Stimulated activated CD4-positive, alpha-beta T cell treated with anti-CD3 and anti-CD28 coated beads, Interleukin-1b, Interleukin-23, amount 100 ng/mL, for 24 hours (primary cell): ENCODE data around the gene SPATS1.

Experiments used
- DNase-seq, 4 experiments: peaks; one replicate each; pipeline ENCODE4 v3.0.0-alpha.2; 2020; ENCODE audit warnings: low read depth in 4 of 4, low spot score in 1 of 4

Gene SPATS1, protein sequence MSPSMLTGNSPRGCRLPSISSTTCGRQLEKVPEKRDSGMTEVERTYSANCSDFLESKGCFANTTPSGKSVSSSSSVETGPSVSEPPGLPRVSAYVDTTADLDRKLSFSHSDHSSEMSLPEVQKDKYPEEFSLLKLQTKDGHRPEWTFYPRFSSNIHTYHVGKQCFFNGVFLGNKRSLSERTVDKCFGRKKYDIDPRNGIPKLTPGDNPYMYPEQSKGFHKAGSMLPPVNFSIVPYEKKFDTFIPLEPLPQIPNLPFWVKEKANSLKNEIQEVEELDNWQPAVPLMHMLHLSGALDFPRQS

DNA sequence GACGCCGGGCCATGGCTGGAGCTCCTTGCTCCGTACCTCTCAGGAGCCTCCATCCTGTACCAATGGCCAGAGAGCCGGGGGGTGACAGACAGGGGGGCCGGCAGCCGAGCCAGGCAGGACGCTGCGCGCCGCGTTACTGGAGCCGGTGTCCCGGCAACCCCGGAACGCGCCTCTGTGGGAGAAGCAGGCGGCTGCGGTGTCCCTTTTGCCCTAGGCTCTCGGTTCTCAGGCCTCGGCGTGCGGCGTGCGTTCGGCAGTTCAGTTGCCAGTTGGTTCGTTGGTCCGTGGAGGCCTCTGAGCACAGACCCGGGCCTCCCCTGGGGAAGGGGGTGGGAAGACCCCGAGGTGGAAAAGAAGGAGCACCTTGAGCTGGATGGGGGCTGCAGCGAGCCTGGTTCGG, at the start of gene SPATS1:
TSS of gene SPATS1 (plus strand) at position 162 of the 400 bp plus-strand sequence. CDS start 446 bp downstream, outside the sequence.
- DNase-seq: no peak

DNA sequence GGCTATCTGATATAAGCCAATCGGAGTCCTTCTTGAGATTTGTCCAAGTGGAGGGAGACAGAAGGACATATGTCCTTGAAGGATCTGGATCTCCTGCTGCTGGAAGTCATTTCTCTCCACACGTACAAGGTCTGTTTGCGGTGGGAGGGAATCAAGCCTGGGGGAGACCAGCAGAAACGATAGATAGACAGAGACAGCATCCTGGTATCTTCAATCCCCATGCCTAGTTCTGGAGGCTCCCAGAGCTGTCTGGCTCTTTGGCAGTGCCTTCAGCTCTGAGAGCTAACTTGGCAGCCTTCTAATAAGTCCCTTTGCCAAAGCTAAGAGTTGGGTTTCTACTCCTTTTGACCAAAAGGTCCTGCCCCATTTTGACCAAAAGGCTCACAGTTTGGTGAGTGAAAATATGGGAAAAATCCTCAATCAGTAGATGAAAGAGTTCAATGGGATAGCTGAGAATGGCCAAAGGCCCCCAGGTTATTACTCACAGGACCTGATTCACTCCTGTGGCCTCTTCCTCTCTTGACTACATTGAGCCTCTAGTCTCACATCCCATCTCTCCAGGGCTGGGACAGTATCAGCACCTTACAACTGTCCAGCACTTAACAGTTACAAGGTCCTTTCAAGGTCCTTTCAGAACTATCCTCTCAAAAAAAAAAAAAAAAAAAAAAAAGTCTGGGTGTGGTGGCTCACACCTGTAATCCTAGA, 49.6 kb upstream of the SPATS1 start:
- DNase-seq: no peak

DNA sequence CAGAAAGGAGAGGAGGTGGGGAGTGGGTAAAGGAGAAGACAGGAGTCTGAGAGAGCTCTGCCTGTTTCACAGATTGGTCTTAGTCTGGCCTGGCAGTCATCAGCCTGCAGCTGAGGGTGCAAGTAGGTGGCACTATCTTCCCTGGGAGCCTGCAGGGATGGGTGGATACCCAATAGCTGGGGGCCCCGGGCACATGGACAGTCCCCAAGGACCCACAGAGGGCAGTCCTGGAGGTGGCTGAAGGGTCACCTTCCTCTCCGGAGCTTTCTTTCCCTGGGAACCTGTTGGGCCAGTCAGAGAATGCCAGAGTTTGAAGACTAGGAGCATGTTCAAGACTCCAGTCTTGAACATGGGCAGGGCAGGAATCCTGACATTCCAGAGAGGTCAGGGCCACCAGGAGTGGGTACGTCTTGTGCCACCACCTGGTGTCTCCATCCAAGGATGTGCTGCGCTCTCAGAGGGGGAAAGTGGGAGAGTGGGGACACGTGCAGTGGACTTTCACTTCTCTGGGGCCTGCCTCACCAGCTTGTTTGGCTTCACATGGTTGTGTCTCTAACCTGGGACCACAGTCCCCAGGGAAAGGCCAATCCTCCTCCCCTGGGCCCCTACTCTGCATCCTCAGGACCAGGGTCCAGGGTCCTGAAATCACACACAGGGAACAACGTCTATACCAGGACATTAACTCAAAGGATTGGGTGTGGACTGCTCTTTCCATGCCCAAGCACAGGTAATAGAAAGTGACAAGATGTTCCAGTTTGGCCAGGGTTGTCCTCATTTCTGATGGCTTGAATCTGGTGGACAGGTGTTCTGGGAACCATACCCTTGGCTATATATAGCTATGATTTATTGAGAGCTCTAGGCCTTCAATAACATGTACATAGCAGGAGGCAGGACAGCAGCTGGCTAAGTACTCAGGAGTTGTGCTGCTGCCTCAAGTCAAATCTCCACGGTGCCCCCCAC, 47.3 kb upstream of the SPATS1 start:
- no peak for DNase-seq

DNA sequence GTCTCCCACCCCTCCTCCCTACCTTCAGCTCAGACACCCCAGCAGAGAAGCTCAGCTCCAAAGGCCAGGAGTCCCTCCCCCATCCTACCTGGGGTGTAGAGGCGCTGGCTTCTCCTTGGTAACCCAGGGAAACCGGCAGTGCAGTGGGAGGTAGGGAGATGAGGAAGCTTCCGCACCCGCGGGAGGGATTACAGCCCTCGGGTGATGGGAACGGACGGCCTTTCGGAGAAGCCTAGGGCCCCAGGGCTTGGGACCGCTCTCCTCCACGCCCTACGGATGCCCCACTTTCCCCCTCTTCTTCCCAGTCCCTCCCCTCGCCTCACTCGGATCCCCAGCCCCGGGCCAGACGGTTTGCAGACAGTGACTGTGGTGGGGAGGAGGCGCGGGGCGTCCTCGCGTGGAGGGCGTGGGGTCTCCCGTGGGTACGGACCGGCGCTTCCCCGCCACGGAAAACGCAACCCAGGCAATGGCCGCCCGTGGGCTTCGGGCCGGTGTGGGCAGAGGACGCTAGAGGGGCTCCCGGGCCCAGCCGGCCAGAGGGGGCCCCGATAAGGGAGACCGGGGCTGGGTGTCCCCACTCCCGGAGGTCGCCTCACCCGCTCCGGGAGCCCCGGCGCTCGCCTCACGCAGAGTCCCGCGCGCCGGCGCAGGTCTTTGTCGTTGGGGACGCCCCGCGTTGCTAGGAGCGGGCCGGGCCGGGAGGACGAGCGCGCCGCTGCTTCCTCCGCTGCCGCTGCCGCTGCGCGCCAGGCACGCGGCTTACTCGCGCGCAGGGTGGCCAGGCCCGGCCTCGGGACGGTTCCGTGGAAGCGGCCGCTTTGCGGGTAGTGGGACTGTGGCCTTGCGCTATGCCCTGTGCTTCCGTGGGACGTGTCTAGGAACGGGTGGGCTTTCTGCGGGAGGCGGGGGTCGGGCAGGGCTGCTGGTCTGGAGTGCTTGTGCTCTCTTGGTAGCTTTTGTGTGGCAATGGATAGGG, 45.1 kb upstream of the SPATS1 start:
- peak; percentile 25 to 57 (median 42) for DNase-seq

DNA sequence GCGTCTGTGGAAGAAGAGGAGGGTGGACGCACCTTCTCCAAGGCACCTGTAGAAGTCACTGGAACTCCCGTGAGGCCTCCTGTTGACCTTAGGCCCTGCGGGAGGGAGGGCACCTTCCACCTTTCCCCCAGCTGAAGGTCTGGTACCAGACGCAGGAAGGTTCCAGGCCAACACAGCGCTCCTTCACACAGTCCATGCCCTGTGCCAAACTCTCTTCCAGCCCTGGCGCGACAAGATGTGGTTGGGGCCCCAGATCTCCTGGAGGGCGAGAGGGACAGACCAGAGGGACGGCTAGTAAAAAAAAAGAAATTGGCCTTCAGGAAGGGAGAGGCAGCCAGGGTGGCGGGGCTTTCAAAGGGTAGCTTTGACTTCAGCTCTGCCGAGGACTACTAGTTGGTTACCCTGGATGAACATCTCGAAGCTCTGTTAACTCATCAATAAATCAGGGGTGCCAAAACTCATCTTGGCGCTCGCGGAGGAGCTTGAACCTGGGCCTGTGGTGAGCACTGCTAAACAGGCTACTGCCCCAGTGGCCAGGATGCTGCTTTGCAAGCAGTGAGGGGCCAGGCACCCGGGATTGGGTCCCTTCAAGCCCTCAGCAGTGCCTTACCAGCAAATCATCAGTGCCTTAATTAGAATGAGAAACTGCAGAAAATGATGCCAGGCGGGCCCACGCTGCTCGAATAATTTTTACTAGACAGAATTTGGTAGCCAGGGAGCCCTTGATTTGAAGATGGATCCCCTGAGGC, 44.2 kb upstream of the SPATS1 start:
- DNase-seq: no peak

DNA sequence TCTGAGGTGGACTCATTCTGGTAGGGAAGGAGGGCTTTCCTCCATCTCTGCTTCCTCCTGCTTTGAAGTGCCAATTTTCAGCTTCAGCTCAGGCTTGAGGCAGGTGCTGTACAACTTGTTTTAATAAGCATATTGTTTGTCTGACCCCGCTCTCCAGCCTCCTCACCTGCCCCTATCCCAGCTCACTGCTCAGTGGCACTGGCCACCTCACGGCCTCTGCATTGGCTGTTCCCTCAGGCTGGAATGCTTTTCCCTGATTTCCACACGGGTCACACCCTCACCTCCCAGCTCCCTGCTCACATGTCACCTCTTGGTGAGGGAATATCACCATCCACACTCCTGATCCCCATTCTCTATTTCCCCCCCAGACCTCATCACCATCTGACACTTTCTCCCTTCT, 43.6 kb upstream of the SPATS1 start:
- DNase-seq: no peak

DNA sequence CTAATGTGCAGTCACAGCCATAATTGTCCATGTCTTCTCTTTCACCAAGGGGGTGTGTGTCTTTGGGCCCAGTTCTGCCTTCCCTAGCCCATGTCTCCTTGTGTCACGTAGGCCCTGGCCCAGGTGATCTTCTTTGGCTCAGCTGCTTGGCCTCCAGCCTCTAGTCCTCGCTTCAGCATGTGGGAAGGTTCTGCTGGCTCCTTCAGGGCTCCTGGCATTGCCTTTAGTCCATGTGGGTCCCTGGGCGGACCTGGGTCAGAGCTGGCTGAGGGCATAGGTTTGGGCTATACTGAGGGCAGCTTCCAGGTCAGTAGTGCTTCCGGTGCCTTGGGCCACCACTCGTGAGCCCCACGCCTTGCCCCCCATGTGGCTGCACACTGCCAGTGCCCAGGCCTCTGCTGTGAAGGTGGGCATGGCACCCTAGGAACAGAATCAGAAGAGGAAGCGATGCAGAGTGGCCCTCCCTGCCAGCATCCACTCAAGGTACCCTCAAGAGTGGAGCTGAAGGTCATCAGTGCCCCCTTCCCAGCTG, 42.1 kb upstream of the SPATS1 start:
- no peak for DNase-seq

DNA sequence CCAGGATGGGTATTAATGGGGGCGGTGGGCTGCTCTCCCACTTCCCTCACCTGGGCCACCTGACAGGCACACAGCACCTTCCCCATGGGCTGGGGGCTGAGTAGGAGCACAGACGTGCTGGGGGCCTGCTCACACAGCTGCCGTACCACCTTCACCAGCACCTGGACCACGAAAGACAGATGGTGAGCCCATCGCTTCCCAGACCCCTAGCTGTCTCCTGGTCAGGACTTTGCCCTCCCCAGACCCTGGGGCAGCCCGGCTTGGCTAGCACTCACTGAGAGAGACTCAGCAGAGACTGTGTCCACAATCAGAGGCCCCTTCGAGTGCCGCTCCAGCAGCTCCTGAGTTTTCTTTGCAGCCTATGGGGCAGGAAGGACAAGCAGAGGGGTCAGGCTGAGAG, 41.3 kb upstream of the SPATS1 start:
- no peak for DNase-seq

DNA sequence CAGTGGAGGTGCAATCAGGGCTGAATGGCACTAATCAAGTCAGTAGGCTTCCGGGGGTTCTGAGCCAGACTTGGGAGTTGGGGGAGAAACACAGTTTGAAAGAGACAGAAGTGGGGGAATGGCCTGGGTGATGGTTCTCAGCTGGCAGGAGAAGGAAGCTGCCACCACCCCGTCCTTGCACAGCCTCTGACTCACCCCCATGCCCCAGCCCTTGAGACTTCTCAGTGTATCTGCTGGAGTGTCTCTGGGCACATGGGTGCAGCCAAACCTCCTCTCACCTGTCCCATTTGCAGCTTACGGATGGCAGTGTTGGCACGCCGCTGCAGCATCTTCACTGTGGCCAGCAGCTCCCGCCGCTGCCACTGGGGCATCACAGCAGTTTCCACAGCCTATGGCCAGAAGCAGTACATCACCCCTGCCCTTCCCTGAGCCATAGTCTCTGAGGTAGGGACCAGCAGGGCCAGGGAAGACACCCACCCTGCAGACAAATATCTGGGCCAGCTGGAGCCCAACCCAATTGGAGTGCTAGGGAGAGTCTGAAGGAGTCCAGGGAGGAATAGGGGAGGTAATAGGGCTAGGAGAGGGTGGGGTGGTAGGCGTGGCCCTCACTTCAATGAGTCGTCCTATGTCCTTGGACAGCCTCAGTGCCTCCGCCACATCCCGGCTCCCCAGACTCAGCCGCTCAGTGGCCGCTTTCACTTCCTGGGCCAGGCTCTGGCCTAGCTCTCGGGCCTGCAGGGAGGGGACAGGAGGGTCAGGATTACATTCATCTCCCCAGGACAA, 40.5 kb upstream of the SPATS1 start:
- no peak for DNase-seq

DNA sequence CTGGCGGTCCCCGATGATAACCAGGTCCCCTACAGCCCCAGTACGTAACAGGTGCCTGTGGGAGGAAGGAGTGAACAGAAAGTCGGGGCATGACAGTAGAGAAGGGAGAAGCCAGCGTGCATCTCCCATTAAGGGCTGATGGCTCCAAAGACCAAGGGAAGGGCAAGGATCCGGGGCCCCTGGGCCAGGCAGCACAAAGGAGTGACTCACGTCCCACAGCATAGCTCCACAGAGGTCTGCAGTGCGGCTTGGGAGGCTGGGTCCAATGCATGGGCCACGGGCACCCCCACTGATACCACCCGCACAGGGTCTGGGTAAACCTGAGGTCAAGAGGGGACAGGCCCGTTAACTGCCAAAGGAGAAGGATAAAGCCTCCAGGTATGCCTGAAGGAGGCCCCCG, 39.6 kb upstream of the SPATS1 start:
- no peak for DNase-seq

DNA sequence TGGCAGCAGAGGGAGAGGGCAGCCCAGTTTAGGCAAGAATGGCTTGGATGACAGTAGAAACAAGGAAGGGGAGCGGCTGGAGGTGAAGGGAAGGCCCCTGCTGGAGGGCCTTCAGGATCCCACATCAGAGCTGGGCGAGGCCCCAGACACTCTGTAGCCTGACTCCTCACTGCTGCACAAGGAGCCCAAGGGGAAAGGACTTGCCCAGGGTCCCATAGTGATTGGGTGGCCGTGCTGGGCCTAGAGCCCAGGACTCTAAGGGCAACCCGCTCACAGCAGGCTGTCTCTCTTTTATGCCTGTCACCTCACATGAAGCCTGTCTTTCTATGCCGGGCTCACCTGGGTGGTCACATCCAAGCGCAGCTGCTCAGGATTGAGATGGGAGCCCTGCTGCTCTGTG, 38.6 kb upstream of the SPATS1 start:
- DNase-seq: no peak

DNA sequence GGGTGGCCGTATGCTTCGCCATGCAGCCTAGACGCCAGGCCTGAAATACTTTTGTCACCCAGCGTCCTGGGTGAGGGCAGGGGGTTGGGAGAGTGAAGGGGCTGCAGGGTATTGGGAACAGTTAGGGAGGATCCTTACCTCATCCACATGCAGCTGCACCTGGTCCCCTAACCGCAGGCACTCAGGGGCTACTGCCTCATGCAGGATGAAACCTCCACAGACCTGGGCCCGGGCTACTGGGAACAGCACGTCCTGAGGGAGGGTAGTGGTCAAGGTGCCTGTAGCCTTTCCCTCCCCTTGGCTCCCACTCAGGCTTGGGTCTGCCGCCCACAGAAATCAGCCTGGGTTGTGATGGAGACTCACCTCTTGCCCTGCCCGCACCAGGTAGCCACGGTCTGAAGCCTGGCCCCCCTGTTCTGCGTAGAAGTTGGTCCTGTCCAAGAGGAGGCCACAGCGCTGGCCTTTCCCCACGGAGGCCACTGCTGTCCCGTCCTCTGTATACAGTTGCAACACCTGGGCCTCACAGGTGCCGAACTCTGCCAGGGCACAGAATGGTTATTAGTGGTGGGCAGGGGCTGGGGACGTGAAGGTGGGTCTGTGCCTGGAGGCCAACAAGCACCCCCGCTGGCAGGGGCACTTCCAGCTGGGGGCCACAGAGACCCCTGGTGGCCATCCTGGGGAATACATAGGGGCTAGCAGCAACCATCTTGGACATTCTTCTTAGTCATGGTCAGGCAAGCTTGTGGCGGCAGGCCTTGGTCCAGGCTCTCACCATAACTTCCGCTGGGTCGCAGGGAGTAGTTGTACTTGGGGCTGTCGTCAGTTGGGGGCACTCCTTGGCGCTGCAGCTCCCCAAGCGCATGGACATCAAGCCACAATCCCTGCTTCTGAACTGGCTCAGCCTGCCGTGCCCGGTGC, 37.9 kb upstream of the SPATS1 start:
- no peak for DNase-seq

DNA sequence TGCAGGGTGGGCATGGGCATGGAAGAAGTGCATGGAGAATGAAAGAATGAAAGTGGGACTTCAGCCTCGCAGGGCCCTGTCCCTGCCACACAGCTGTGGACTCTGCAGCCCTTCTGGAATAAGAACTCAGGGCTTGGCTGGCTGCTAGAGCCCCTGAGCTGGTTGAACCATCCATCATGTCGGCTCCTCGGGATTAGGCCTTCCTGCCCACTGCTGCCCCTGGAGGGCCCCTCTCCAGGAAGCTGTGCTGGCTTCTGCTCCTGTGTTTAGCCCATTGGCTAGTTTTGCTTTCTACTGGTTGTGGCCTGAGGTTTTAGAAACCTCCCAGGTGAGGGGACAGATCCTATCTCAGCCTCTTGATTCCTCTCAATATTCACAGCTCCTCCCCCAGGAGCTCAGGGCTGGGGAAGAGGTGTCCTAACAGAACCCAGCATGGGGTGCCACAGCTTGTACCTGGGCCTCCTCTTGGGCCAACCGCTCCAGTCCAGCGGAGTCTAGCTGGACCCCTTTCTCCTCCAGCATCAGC, 37.2 kb upstream of the SPATS1 start:
- DNase-seq: no peak

DNA sequence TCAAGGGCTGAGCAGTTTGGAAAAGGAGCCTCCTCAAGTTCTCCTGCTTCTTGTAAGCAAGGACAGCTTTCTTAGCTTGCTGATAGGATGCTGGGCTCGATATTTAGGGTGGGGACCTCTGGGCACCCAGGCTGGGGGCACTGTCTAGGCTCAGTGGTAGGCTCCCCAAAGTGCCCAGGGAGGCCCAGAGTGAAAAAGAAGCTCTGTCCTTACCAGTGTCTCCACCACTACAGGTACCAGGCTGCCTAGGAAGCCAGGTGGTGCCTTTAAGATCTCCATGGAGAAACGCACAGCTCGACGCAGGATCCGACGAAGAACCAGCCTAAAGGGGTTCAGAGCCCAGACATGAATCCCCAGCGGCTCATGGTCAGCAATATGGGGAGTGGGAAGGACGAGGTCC, 35.7 kb upstream of the SPATS1 start:
- no peak for DNase-seq

DNA sequence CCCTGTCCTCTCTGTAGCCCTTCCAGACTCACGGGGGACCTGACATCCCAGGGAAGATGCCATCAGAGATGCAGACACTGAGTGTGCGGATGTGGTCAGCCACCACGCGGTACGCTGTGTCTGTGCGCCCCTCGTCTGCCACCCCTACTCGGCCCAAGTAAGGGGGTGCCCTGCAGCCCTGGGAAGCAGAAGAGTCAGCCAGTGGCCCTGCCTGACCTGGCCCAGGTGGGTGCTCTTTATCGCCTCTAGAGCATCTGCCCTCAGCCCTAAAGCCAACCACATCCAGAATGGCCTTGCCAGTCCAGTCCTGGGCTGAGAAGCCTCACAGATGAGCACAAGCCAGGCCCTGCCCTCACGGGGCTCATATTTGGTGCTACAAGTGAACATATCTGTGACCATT, 35.2 kb upstream of the SPATS1 start:
- no peak for DNase-seq

DNA sequence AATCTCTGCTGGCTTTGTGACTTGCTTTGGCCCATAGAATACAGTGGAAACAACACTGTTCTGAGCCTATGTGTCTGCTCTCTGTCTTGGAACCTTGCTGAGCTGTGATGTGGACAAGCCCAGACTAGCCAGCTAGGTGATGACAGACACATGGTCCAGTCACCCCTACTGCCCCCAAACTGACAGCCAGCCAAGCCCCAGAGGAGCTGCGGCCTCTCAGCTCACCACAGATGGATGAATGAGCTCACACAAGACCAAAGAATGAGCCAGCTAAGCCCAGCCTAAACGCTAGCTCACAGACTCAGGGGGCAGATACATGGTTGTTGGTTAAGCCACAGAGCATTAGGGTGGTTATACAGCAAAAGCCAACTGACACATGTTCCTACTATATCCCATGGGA, 33.4 kb upstream of the SPATS1 start:
- DNase-seq: no peak

DNA sequence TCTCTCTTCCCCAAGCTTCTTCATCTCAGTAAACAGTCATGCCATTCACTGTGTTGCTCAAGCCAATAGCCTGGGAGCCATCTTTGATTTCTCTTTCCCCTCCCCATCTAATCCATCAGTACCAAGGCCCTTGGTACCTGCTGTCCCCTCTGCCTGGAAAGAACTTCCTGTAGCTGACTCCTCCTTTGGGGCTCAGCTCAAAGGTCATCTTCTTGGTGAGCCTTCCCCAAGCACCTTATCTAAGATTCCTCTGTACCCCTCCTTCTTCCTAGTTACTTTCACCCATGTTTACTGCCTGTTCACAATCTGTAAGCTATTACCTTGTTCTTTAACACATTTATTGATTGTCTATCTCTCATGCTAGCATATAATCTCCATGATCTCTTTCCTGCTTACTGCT, 32.8 kb upstream of the SPATS1 start:
- DNase-seq: no peak

DNA sequence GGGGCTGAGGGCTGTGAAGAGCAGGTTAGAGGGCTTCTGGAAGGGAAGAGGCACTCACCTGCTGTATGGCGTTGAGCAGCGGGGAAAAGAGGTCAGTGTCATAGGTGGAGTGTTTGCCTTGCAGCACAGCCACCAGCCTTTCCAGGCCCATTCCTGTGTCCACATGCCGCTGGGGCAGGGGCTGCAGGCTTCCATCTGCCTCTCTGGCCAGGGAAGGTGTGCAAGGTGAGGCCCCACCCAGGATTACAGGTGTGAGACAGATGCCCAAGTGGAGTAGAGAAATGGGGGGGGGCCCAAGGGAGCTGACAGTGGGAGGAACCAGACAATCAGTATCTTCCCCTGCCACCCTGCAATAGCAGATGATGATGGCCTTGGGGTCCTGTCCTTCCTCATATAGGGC, 32.2 kb upstream of the SPATS1 start:
- no peak for DNase-seq
